ENCODE measurements around the gene POU5F1. TPM values are rescaled to one million over a fixed set of nuclear protein-coding genes. Genes with fewer than 3 reads are reported as not detected.

The POU5F1 gene
- polyA plus RNA-seq, 1 donor (not counting 4 experiments of a cell fraction or from before 2014, with no cell fraction given) = 1.6 TPM

GRCh38 chr6:31144970-31145340 lies 25.5 kb downstream of the POU5F1 start:
- H3K9me3 ChIP-seq (ENCODE audit: control insufficient read depth, low read depth, low read length) = no peaks in the 10 kb centered on the region
- no peak overlapping the region for H3K27ac ChIP-seq (ENCODE audit: control insufficient read depth, insufficient read depth, low read length)
- H3K4me3 ChIP-seq (ENCODE audit: control insufficient read depth in 2 of 3, extremely low read depth in 1 of 3, insufficient read depth in 2 of 3, low read depth in 1 of 3, low read length in 3 of 3) = no peak overlapping the region
- no peak for TF ChIP-seq EZH2 (IDR thresholded peaks at IDR 0.05; ENCODE audit: low read length)
- TF ChIP-seq CTCF (optimal IDR thresholded peaks at IDR 0.05 in 1 of 3, IDR thresholded peaks at IDR 0.05 in 1 of 3, conservative IDR thresholded peaks at IDR 0.05 in 1 of 3; ENCODE audit: extremely low read depth in 1 of 3, insufficient read depth in 2 of 3, low read length in 3 of 3) = no peak
- H3K36me3 ChIP-seq (ENCODE audit: control insufficient read depth in 2 of 2, extremely low read depth in 1 of 2, insufficient read depth in 2 of 2, low read length in 2 of 2) = peaks cover 2 to 3% of the 10 kb centered on the region in 2 experiments
- no peak for FAIRE-seq
- no peak for DNase-seq (ENCODE audit: low read depth, low spot score)
- H3K27me3 ChIP-seq (ENCODE audit: control insufficient read depth, extremely low read depth, insufficient read depth, low read length) = no peaks in the 10 kb centered on the region
- no peak overlapping the region for H2AFZ ChIP-seq (ENCODE audit: control insufficient read depth, low read length)
- H3K4me1 ChIP-seq (ENCODE audit: control insufficient read depth, extremely low read depth, insufficient read depth, low read length) = peaks cover 3% of the 10 kb centered on the region
- dilution Hi-C loops (cut with MboI; ENCODE audit: extremely low pct_ligation_motif_present, low sequenced_read_pairs) = no loop called here
- H3K79me2 ChIP-seq (ENCODE audit: control insufficient read depth, insufficient read depth, low read length) = no peaks in the 10 kb centered on the region
- no peak overlapping the region for H3K9ac ChIP-seq (ENCODE audit: control insufficient read depth, extremely low read depth, insufficient read depth, low read length)
- H3K9me1 ChIP-seq (ENCODE audit: control insufficient read depth, extremely low read depth, insufficient read depth, low read length) = no peaks in the 10 kb centered on the region
- no peak overlapping the region for H3K4me2 ChIP-seq (ENCODE audit: control insufficient read depth, extremely low read depth, insufficient read depth, low read depth, low read length)
- H4K20me1 ChIP-seq (ENCODE audit: control insufficient read depth, extremely low read depth, insufficient read depth, low read length) = no peaks in the 10 kb centered on the region

DNA sequence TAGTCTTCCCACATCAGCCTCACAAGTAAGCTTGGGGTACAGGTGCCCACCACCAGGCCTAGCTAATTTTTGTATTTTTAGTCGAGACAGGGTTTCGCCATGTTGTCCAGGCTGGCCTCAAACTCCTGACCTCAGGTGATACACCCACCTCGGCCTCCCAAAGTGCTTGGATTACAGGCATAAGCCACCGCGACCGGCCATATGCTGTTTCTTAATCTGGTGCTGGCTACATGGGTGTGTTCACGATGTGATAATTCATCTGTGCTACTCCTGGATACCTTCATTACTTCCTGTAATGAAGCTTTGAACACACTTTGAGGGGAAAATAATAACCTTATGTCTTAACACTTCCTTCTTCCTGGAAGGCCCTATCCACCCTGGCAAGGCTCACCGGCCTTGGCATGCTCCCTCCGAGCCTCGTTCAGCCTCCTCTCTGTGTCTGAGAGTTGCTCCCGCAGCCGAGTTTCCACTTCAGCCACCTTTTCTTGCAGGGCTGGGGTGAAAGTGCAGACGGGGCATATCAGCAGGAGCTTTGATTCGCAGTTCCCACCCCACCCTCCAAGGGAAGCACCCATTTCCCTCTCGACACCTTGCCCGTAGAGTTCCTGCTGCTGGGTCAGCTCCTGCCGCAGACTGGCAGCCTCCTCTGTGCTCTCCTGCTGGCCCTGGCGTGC lies 26.0 kb downstream of the POU5F1 start:
- H3K9ac ChIP-seq (ENCODE audit: control insufficient read depth, extremely low read depth, insufficient read depth, low read length) = no peak overlapping the region

More for the DNA sequence above, 26.0 kb downstream of the POU5F1 start:
- H3K27ac ChIP-seq (ENCODE audit: control insufficient read depth, insufficient read depth, low read length) = no peak overlapping the region
- TF ChIP-seq EZH2 (IDR thresholded peaks at IDR 0.05; ENCODE audit: low read length) (no peak), CTCF (optimal IDR thresholded peaks at IDR 0.05 in 1 of 3, IDR thresholded peaks at IDR 0.05 in 1 of 3, conservative IDR thresholded peaks at IDR 0.05 in 1 of 3; ENCODE audit: extremely low read depth in 1 of 3, insufficient read depth in 2 of 3, low read length in 3 of 3) (no peak)
- no peaks in the 10 kb centered on the region for H3K9me1 ChIP-seq (ENCODE audit: control insufficient read depth, extremely low read depth, insufficient read depth, low read length)
- dilution Hi-C loops (cut with MboI; ENCODE audit: extremely low pct_ligation_motif_present, low sequenced_read_pairs) = no loop called here
- H4K20me1 ChIP-seq (ENCODE audit: control insufficient read depth, extremely low read depth, insufficient read depth, low read length) = no peaks in the 10 kb centered on the region
- H3K4me3 ChIP-seq (ENCODE audit: control insufficient read depth in 2 of 3, extremely low read depth in 1 of 3, insufficient read depth in 2 of 3, low read depth in 1 of 3, low read length in 3 of 3) = no peak overlapping the region
- no peak overlapping the region for H2AFZ ChIP-seq (ENCODE audit: control insufficient read depth, low read length)
- no peak for FAIRE-seq
- no peak overlapping the region for H3K4me2 ChIP-seq (ENCODE audit: control insufficient read depth, extremely low read depth, insufficient read depth, low read depth, low read length)
- no peaks in the 10 kb centered on the region for H3K79me2 ChIP-seq (ENCODE audit: control insufficient read depth, insufficient read depth, low read length)
- DNase-seq (ENCODE audit: low read depth, low spot score) = no peak
- no peaks in the 10 kb centered on the region for H3K9me3 ChIP-seq (ENCODE audit: control insufficient read depth, low read depth, low read length)
- H3K27me3 ChIP-seq (ENCODE audit: control insufficient read depth, extremely low read depth, insufficient read depth, low read length) = no peaks in the 10 kb centered on the region
- H3K4me1 ChIP-seq (ENCODE audit: control insufficient read depth, extremely low read depth, insufficient read depth, low read length) = peaks cover 3% of the 10 kb centered on the region
- H3K36me3 ChIP-seq (ENCODE audit: control insufficient read depth in 2 of 2, extremely low read depth in 1 of 2, insufficient read depth in 2 of 2, low read length in 2 of 2) = peaks cover 2 to 3% of the 10 kb centered on the region in 2 experiments
